HCT116 (cell line): ENCODE data around the gene HNMT.

Experiments
- EZH2 ChIP-seq: fragments of 200-600 bp; sonication (generic); IDR thresholded peaks from 2 replicates; pipeline ENCODE4 v1.6.1; 2017; ENCODE audit warnings: antibody characterized with exemption, mixed run types
- JUND ChIP-seq: IDR thresholded peaks from 2 replicates; pipeline ENCODE4 v1.6.1; 2012
- POLR2A ChIP-seq: IDR thresholded peaks from 2 replicates; pipeline ENCODE4 v1.7.0; 2011; ENCODE audit warnings: borderline replicate concordance; ENCODE audit not compliant: insufficient read depth, insufficient read length; ENCODE audit errors: extremely low read depth
- SRF ChIP-seq: IDR thresholded peaks from 2 replicates; pipeline ENCODE4 v1.6.1; 2012; ENCODE audit warnings: low read depth
- TF ChIP-seq, protein P1 (sequence below), 3 experiments: fragments of 200-600 bp in 1 of 3; sonication (generic) in 1 of 3; IDR thresholded peaks in 2 of 3; conservative IDR thresholded peaks in 1 of 3; 2 replicates each; pipeline ENCODE4 v1.5.1; 2012 to 2017; ENCODE audit warnings: low read depth in 2 of 3, low read length in 2 of 3, antibody characterized with exemption in 1 of 3, borderline replicate concordance in 1 of 3, control low read depth in 1 of 3, mild to moderate bottlenecking in 1 of 3, mixed read lengths in 1 of 3, mixed run types in 1 of 3, moderate library complexity in 1 of 3; ENCODE audit not compliant: insufficient read depth in 1 of 3
- TF ChIP-seq, protein P2 (sequence below): IDR thresholded peaks from 2 replicates; pipeline ENCODE4 v1.6.1; 2012

DNA sequence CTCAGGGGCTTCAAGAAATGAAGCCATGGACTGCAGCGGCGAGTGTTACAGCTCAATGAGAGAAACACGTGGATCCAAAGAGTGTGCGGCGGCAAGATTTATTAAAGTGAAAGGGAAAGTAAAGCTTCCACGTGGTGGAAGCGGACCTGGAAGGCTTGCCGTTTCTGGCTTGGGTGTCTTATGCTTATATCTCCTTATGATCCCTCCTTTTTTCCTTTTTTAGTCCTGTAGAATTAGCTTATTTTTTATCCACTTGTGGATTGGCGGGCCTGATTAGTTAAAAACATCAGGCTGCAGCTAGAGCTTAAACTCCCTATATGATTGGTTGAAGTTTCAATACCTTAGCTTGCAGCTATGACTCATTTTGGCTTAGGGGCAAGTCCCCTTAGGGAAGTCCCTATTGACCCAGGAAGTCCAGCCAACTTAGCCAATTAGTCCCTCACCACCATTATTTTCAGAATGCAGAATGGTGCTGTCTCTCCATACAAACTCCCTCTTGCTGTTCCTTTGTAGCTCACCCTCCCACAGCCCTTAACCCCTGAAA lies 11.6 kb upstream of the HNMT start:
- TF ChIP-seq SRF, result no peak
- no peak for TF ChIP-seq POLR2A
- TF ChIP-seq EZH2, result no peak
- TF ChIP-seq, protein P1, sequence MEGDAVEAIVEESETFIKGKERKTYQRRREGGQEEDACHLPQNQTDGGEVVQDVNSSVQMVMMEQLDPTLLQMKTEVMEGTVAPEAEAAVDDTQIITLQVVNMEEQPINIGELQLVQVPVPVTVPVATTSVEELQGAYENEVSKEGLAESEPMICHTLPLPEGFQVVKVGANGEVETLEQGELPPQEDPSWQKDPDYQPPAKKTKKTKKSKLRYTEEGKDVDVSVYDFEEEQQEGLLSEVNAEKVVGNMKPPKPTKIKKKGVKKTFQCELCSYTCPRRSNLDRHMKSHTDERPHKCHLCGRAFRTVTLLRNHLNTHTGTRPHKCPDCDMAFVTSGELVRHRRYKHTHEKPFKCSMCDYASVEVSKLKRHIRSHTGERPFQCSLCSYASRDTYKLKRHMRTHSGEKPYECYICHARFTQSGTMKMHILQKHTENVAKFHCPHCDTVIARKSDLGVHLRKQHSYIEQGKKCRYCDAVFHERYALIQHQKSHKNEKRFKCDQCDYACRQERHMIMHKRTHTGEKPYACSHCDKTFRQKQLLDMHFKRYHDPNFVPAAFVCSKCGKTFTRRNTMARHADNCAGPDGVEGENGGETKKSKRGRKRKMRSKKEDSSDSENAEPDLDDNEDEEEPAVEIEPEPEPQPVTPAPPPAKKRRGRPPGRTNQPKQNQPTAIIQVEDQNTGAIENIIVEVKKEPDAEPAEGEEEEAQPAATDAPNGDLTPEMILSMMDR (IDR thresholded peaks at IDR 0.05 in 2 of 3, conservative IDR thresholded peaks at IDR 0.05 in 1 of 3; ENCODE audit: borderline replicate concordance in 1 of 3, insufficient read depth in 1 of 3, low read depth in 2 of 3, low read length in 2 of 3), result no peak
- TF ChIP-seq JUND, result no peak
- TF ChIP-seq, protein P2, sequence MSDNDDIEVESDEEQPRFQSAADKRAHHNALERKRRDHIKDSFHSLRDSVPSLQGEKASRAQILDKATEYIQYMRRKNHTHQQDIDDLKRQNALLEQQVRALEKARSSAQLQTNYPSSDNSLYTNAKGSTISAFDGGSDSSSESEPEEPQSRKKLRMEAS, result no peak
